Measurements from ENCODE around the gene ARHGAP9.

GRCh38 chr12:57474430-57474829, 5.2 kb downstream of the ARHGAP9 start:
- no peak for TF ChIP-seq CTCF (conservative IDR thresholded peaks at IDR 0.05; ENCODE audit: low read length)
- no peak for TF ChIP-seq EZH2phosphoT487 (IDR thresholded peaks at IDR 0.05; ENCODE audit: borderline replicate concordance)

All from Loucy (cell line).